HG03045 (cell line): Measurements from ENCODE around the gene ACSL6.

ENCODE experiments used
- ATAC-seq: cut with Tn5 transposase; IDR thresholded peaks from one replicate; pipeline ENCODE4 v1.9.1; 2021; ENCODE audit warnings: mild to moderate bottlenecking, moderate library complexity; ENCODE audit not compliant: unreplicated experiment

The ACSL6 gene

GRCh38 chr5:132017738-132018625, 6.5 kb upstream of the ACSL6 start:
- no peak for ATAC-seq

GRCh38 chr5:132017316-132017715, 5.9 kb upstream of the ACSL6 start:
- ATAC-seq = no peak

- ATAC-seq = no peak
Observed at GRCh38 chr5:132016721-132017250, 5.3 kb upstream of the ACSL6 start.

- no peak for ATAC-seq
Observed at GRCh38 chr5:132013711-132014110, 2.3 kb upstream of the ACSL6 start.

GRCh38 chr5:132013006-132013689, 1.7 kb upstream of the ACSL6 start:
- no peak for ATAC-seq

- no peak for ATAC-seq
Observed at GRCh38 chr5:132012371-132013005, 1.0 kb upstream of the ACSL6 start.

GRCh38 chr5:132010989-132011621, 353 bp downstream of the ACSL6 start:
- ATAC-seq = no peak

- ATAC-seq = no peak
Observed at GRCh38 chr5:132010645-132010988, 841 bp downstream of the ACSL6 start.

- no peak for ATAC-seq
Observed at GRCh38 chr5:132009706-132010405, 1.6 kb downstream of the ACSL6 start.

GRCh38 chr5:132008961-132009680, 2.3 kb downstream of the ACSL6 start:
- ATAC-seq = no peak

GRCh38 chr5:132008163-132008473, 3.3 kb downstream of the ACSL6 start:
- ATAC-seq = peak; percentile 6

- peak; percentile 67 for ATAC-seq
Observed at GRCh38 chr5:132007399-132008162, 3.9 kb downstream of the ACSL6 start.

- no peak for ATAC-seq
Observed at GRCh38 chr5:132006331-132007120, 4.9 kb downstream of the ACSL6 start.

GRCh38 chr5:132005591-132005990, 5.9 kb downstream of the ACSL6 start:
- ATAC-seq = no peak

GRCh38 chr5:132003982-132004381, 7.5 kb downstream of the ACSL6 start:
- no peak for ATAC-seq

- no peak for ATAC-seq
Observed at GRCh38 chr5:132003170-132003744, 8.2 kb downstream of the ACSL6 start.

- no peak for ATAC-seq
Observed at GRCh38 chr5:132002757-132003156, 8.7 kb downstream of the ACSL6 start.
